ENCODE data around the gene MINDY4.

Gene MINDY4

GRCh38 chr7:30928254-30928872, 157.1 kb downstream of the MINDY4 start:
- TF ChIP-seq, protein P1, sequence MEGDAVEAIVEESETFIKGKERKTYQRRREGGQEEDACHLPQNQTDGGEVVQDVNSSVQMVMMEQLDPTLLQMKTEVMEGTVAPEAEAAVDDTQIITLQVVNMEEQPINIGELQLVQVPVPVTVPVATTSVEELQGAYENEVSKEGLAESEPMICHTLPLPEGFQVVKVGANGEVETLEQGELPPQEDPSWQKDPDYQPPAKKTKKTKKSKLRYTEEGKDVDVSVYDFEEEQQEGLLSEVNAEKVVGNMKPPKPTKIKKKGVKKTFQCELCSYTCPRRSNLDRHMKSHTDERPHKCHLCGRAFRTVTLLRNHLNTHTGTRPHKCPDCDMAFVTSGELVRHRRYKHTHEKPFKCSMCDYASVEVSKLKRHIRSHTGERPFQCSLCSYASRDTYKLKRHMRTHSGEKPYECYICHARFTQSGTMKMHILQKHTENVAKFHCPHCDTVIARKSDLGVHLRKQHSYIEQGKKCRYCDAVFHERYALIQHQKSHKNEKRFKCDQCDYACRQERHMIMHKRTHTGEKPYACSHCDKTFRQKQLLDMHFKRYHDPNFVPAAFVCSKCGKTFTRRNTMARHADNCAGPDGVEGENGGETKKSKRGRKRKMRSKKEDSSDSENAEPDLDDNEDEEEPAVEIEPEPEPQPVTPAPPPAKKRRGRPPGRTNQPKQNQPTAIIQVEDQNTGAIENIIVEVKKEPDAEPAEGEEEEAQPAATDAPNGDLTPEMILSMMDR (IDR thresholded peaks at IDR 0.05; ENCODE audit: control insufficient read depth, extremely low read depth, insufficient read depth) = no peak
- H3K4me3 ChIP-seq (ENCODE audit: low read depth, low read length) = no peak overlapping the region
- no peak for DNase-seq (ENCODE audit: low read depth)

DNA sequence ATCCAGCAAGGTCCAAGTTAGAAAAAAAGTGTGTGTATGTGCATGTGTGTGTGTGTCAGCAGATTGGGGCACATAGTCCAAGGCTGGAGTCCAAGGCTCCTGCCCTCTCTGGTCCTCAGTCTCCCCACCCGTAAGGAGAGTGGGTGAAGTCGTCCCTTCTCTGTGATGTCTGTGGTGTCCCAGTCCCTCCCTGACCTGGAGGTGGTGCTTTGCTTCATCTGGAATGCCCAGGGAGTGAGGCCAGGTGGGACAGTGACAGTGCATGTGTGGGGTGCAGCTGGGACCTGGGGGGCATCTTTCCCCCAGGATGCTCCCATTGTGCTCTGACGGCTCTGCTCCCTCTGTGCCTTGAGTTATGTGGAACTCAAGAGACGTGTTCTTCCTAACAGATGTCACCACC, 158.5 kb downstream of the MINDY4 start:
- TF ChIP-seq, protein P1 (IDR thresholded peaks at IDR 0.05; ENCODE audit: control insufficient read depth, extremely low read depth, insufficient read depth) = no peak
- no peak for DNase-seq (ENCODE audit: low read depth)
- H3K4me3 ChIP-seq (ENCODE audit: low read depth, low read length) = no peak overlapping the region

DNA sequence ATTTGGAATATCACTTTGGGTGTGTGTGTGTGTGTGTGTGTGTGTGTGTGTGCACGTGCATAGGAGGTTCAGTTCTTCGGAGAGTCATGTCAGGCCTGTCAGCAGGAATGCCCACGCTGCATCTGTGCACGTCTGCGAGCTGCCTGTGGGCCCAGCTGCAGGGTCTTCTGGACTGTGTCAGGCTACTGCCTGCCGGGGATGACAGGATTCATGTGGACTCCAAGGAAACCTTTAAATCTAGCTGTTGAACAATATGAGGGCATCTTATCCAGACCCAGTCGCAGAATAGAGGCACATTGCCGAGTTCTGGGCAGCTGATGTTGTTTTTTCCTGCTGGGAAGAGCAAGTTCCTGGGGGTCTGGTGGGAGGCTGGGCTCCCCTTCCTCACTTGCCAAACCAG, 159.4 kb downstream of the MINDY4 start:
- H3K4me3 ChIP-seq (ENCODE audit: low read depth, low read length) = no peak overlapping the region
- no peak for DNase-seq (ENCODE audit: low read depth)
- TF ChIP-seq, protein P1 (IDR thresholded peaks at IDR 0.05; ENCODE audit: control insufficient read depth, extremely low read depth, insufficient read depth) = no peak

DNA sequence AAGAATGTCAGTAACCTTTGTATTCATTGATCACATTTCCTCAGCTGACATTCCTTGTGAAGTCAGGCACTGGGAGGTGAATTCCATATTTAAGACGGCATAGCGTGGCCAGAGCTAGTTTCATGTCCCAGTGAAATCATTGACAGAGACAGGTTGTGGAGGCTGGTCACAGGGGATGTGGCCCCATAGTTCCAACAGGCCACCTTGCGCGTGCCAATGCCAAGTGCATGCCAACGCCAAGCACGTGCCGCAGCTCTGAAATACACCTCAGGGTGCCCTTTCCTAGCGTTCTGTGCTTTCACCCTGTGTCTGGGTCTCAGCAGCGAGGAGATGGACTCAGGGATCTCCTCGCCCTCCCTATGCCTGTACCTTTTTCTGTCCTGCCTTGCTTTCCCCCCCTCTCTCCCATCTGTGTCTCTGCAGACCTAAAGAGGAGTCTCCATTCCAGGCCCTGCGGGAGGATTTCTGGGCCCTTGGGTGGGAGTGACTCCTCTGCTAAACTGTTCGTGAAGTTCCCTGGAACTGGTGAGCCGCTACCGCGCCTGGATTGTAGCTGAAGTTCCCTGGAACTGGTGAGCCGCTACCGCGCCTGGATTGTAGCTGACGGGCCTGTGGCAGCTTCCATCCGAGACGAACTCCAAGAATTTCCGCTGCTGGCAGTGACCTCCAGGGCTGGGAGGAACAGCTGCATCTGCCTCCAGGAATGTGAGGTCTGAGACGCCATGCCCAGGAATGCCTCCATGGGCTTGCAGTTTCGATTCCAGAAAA, 160.1 kb downstream of the MINDY4 start:
- H3K4me3 ChIP-seq (ENCODE audit: low read depth, low read length) = no peak overlapping the region
- TF ChIP-seq, protein P1 (IDR thresholded peaks at IDR 0.05; ENCODE audit: control insufficient read depth, extremely low read depth, insufficient read depth) = no peak
- no peak for DNase-seq (ENCODE audit: low read depth)

- no peak for DNase-seq (ENCODE audit: low read depth)
- TF ChIP-seq, protein P1 (IDR thresholded peaks at IDR 0.05; ENCODE audit: control insufficient read depth, extremely low read depth, insufficient read depth) = no peak
- H3K4me3 ChIP-seq (ENCODE audit: low read depth, low read length) = no peak overlapping the region
Measured at GRCh38 chr7:30931929-30932540, 160.8 kb downstream of the MINDY4 start.

GRCh38 chr7:30932562-30932961, 161.3 kb downstream of the MINDY4 start:
- no peak overlapping the region for H3K4me3 ChIP-seq (ENCODE audit: low read depth, low read length)
- TF ChIP-seq, protein P1 (IDR thresholded peaks at IDR 0.05; ENCODE audit: control insufficient read depth, extremely low read depth, insufficient read depth) = no peak
- DNase-seq (ENCODE audit: low read depth) = no peak
